HepG2 (cell line): ENCODE results near the gene CUL9. TPM values are rescaled to one million over a fixed set of nuclear protein-coding genes. Genes with fewer than 3 reads are reported as not detected.

Experiments used
- ARID4A ChIP-seq: sonication (generic); formaldehyde crosslinking; IDR thresholded peaks from 2 replicates; pipeline ENCODE4 v1.5.0; 2020; ENCODE audit warnings: mild to moderate bottlenecking, missing genetic modification reagents, borderline replicate concordance
- BRF2 ChIP-seq: sonication (generic); formaldehyde crosslinking; IDR thresholded peaks from 2 replicates; pipeline ENCODE4 v1.8.1; 2022; ENCODE audit warnings: mild to moderate bottlenecking, missing genetic modification reagents
- FOXK2 ChIP-seq: fragments of 450-650 bp; IDR thresholded peaks from 2 replicates; pipeline ENCODE4 v1.6.1; 2016
- GATAD1 ChIP-seq: IDR thresholded peaks from 2 replicates; pipeline ENCODE4 v1.6.1; 2016; ENCODE audit warnings: missing genetic modification reagents, missing compliant biosample characterization
- KDM2A ChIP-seq: sonication (generic); formaldehyde crosslinking; IDR thresholded peaks from 2 replicates; pipeline ENCODE4 v1.4.0; 2020; ENCODE audit warnings: low read depth, missing genetic modification reagents, borderline replicate concordance
- MAFG ChIP-seq: sonication (generic); formaldehyde crosslinking; IDR thresholded peaks from 2 replicates; pipeline ENCODE4 v1.5.1; 2020; ENCODE audit warnings: mild to moderate bottlenecking, missing genetic modification reagents
- NCOR1 ChIP-seq: fragments of 200-600 bp; sonication (generic); IDR thresholded peaks from 2 replicates; pipeline ENCODE4 v1.7.0; 2017; ENCODE audit warnings: antibody characterized with exemption, low read length, borderline replicate concordance
- RAD51 ChIP-seq: fragments of 450-650 bp; IDR thresholded peaks from 2 replicates; pipeline ENCODE4 v1.6.1; 2016; ENCODE audit warnings: borderline replicate concordance
- SAFB2 ChIP-seq: sonication (generic); formaldehyde crosslinking; IDR thresholded peaks from 2 replicates; pipeline ENCODE4 v1.5.1; 2020; ENCODE audit warnings: missing genetic modification reagents, low read depth, mild to moderate bottlenecking, borderline replicate concordance
- STAG1 ChIP-seq: sonication (generic); formaldehyde crosslinking; IDR thresholded peaks from 2 replicates; pipeline ENCODE4 v1.4.0; 2020; ENCODE audit warnings: missing genetic modification reagents
- ZNF235 ChIP-seq: sonication (generic); formaldehyde crosslinking; IDR thresholded peaks from 2 replicates; pipeline ENCODE4 v1.8.1; 2023; ENCODE audit warnings: mild to moderate bottlenecking, missing genetic modification reagents, borderline replicate concordance
- ZNF629 ChIP-seq: sonication (generic); formaldehyde crosslinking; conservative IDR thresholded peaks from 2 replicates; pipeline ENCODE4 v1.5.0; 2020; ENCODE audit warnings: missing genetic modification reagents
- ZNF704 ChIP-seq: sonication (generic); formaldehyde crosslinking; IDR thresholded peaks from 2 replicates; pipeline ENCODE4 v1.8.1; 2023; ENCODE audit warnings: mild to moderate bottlenecking, inconsistent platforms, moderate library complexity, missing genetic modification reagents, borderline replicate concordance
- ZNF709 ChIP-seq: sonication (generic); formaldehyde crosslinking; IDR thresholded peaks from 2 replicates; pipeline ENCODE4 v1.5.0; 2020; ENCODE audit warnings: mild to moderate bottlenecking, missing genetic modification reagents
- ZNF775 ChIP-seq: sonication (generic); formaldehyde crosslinking; IDR thresholded peaks from 2 replicates; pipeline ENCODE4 v1.4.0; 2020; ENCODE audit warnings: missing genetic modification reagents, mild to moderate bottlenecking, moderate library complexity, borderline replicate concordance
- ZNF816 ChIP-seq: sonication (generic); formaldehyde crosslinking; IDR thresholded peaks from 2 replicates; pipeline ENCODE4 v1.8.0; 2022; ENCODE audit warnings: missing genetic modification reagents, mild to moderate bottlenecking, borderline replicate concordance
- polyA plus RNA-seq, 8 experiments: library from polyadenylated mRNA; depleted of rRNA in 3 of 8; stranded (reverse) in 7 of 8; unstranded in 1 of 8; fragments of >200 nt; fragmentation: Illumina TruSeq in 4 of 8; extraction: Trizol in 4 of 8; gene quantifications; 2 replicates each; pipeline versions ENCODE4 v1.2.1 to v1.2.3, GENCODE V29; 2011 to 2016; ENCODE audit warnings: low read depth in 4 of 8, missing spikeins in 1 of 8, mixed read lengths in 1 of 8; ENCODE audit not compliant: insufficient read depth in 1 of 8
- total RNA-seq, 5 experiments: library from RNA; depleted of rRNA; stranded (reverse); fragments of >200 nt; fragmentation: Illumina TruSeq; extraction: Trizol; gene quantifications; 2 replicates each; pipeline ENCODE4 v1.2.3, GENCODE V29; 2016; ENCODE audit warnings: low read depth in 1 of 5
- TF ChIP-seq, protein P1 (sequence below): sonication (generic); formaldehyde crosslinking; IDR thresholded peaks from 2 replicates; pipeline ENCODE4 v1.5.0; 2020; ENCODE audit warnings: mild to moderate bottlenecking, missing genetic modification reagents
- TF ChIP-seq, protein P2 (sequence below): sonication (generic); formaldehyde crosslinking; IDR thresholded peaks from 2 replicates; pipeline ENCODE4 v1.5.1; 2020; ENCODE audit warnings: missing genetic modification reagents, mild to moderate bottlenecking, borderline replicate concordance

Gene CUL9
- total and polyA plus RNA-seq, 2 of the 13 experiments (the other 11 are each of a cell fraction or from before 2014, with no cell fraction given), result 11.4 to 13.7 TPM

DNA sequence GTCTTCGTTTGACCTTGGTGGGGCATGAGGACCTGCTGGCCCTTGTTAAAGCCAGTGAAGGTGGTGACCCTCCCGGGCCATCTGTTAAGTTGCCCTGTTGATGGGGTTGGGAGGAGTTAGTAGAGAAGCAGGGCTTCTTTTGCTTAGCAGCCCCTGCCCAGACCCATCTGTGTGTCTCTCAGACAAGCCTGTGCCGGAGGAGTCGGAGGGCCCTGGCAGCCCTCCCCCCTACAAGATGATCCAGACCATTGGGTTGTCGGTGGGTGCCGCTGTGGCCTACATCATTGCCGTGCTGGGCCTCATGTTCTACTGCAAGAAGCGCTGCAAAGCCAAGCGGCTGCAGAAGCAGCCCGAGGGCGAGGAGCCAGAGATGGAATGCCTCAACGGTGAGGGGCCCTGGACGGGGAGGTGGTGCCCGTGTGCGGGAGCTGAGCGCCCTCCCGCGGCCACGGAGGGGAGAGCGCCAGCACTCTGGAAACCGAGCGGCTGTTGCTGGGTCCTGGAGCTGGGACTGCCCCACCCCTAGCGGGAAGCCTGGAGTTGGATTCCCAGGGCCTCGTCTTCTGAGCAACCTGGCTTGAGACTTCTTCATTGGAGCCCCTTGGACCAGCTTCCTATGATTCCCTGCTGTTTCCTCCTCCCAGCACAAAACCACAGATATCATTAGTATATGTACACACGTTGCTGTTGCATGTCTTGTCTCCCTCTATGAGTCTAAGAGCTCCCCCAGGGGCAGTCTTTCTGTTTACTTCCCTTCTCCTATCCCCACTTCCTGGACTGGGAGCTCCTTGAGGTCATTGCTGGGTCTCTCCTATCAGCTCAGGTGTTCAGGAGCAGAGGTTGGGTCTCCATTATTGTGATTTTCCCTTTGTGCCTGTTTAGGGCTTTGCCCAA is 38.5 kb upstream of the CUL9 start (continued):
- TF ChIP-seq ZNF775 (CRISPR knock-in tag) (no peak), NCOR1 (no peak), GATAD1 (peak; percentile 81), SAFB2 (peak; percentile 68; the same call in 1 of the 2 replicates), ZNF704 (0 out of 2 replicates have a peak, but pooled peaks have one; percentile 62), FOXK2 (no peak), ZNF816 (CRISPR knock-in tag) (no peak), MAFG (CRISPR knock-in tag) (no peak), KDM2A (CRISPR knock-in tag) (peak; percentile 91), ZNF235 (CRISPR knock-in tag) (no peak), STAG1 (peak; percentile 100), BRF2 (no peak), RAD51 (no peak), ARID4A (peak; percentile 83; the same call in 1 of the 2 replicates), ZNF629 (no peak), ZNF709 (peak; percentile 72; the same call in 1 of the 2 replicates)
- TF ChIP-seq, protein P1, sequence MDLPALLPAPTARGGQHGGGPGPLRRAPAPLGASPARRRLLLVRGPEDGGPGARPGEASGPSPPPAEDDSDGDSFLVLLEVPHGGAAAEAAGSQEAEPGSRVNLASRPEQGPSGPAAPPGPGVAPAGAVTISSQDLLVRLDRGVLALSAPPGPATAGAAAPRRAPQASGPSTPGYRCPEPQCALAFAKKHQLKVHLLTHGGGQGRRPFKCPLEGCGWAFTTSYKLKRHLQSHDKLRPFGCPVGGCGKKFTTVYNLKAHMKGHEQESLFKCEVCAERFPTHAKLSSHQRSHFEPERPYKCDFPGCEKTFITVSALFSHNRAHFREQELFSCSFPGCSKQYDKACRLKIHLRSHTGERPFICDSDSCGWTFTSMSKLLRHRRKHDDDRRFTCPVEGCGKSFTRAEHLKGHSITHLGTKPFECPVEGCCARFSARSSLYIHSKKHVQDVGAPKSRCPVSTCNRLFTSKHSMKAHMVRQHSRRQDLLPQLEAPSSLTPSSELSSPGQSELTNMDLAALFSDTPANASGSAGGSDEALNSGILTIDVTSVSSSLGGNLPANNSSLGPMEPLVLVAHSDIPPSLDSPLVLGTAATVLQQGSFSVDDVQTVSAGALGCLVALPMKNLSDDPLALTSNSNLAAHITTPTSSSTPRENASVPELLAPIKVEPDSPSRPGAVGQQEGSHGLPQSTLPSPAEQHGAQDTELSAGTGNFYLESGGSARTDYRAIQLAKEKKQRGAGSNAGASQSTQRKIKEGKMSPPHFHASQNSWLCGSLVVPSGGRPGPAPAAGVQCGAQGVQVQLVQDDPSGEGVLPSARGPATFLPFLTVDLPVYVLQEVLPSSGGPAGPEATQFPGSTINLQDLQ (CRISPR knock-in tag), result no peak
- TF ChIP-seq, protein P2, sequence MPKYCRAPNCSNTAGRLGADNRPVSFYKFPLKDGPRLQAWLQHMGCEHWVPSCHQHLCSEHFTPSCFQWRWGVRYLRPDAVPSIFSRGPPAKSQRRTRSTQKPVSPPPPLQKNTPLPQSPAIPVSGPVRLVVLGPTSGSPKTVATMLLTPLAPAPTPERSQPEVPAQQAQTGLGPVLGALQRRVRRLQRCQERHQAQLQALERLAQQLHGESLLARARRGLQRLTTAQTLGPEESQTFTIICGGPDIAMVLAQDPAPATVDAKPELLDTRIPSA (CRISPR knock-in tag), result no peak
